ENCODE measurements around the gene ANKS1A. TPM values are rescaled to one million over a fixed set of nuclear protein-coding genes. Genes with fewer than 3 reads are reported as not detected.

ANKS1A gene
- total and polyA plus RNA-seq, 4 experiments from 2014 or later: 1.2 to 15.6 (median 9.4) TPM

- Histone ChIP-seq H3K9me3 (ENCODE audit: control insufficient read depth in 1 of 2, low read length in 2 of 2) (no peaks in the 10 kb centered on the region), H3K4me1 (ENCODE audit: insufficient read depth, low read length) (no peaks in the 10 kb centered on the region), H3K27ac (ENCODE audit: low read depth, low read length) (no peak overlapping the region), H3K36me3 (ENCODE audit: insufficient read depth, low read length) (peaks cover 7% of the 10 kb centered on the region), H3K27me3 (ENCODE audit: insufficient read depth, low read length) (no peaks in the 10 kb centered on the region), H3K4me3 (ENCODE audit: low read length in 2 of 2) (no peak overlapping the region)
- DNase-seq: no peak
- intact Hi-C loops (cut with micrococcal nuclease): no loop called here
- Mint-ChIP-seq H3K27me3 (no peaks in the 10 kb centered on the region), H3K27ac (no peak overlapping the region), H3K36me3 (peaks cover 13 to 19% of the 10 kb centered on the region in 2 donors), H3K9me3 (no peaks in the 10 kb centered on the region), H3K4me1 (no peaks in the 10 kb centered on the region), H3K4me3 (no peak overlapping the region)
- ChIA-PET POLR2A (ENCODE audit: partially characterized antibody) (no interaction called here), CTCF (ENCODE audit: partially characterized antibody) (no interaction called here)
Observed at GRCh38 chr6:35013701-35014100, 124.6 kb downstream of the ANKS1A start.

- DNase-seq: no peak
- Mint-ChIP-seq H3K36me3 (peaks cover 19 to 25% of the 10 kb centered on the region in 2 donors), H3K27ac (peak overlapping the region in 1 of 7 donors; percentile 0), H3K4me1 (no peaks in the 10 kb centered on the region), H3K4me3 (no peak overlapping the region), H3K27me3 (no peaks in the 10 kb centered on the region), H3K9me3 (no peaks in the 10 kb centered on the region)
- no peaks in the 10 kb centered on the region for H3K27me3 ChIP-seq (ENCODE audit: insufficient read depth, low read length)
- ChIA-PET CTCF (ENCODE audit: partially characterized antibody) (interaction anchor here (0.5 kb wide), 1 partner anchor 61 kb away, joined by 3 read pairs; no protein-coding TSS in a partner anchor), POLR2A (ENCODE audit: partially characterized antibody) (no interaction called here)
- no peak overlapping the region for H3K4me3 ChIP-seq (ENCODE audit: low read length in 2 of 2)
- no peaks in the 10 kb centered on the region for H3K4me1 ChIP-seq (ENCODE audit: insufficient read depth, low read length)
- no peak overlapping the region for H3K27ac ChIP-seq (ENCODE audit: low read depth, low read length)
- intact Hi-C loops (cut with micrococcal nuclease): no loop called here
- H3K9me3 ChIP-seq (ENCODE audit: control insufficient read depth in 1 of 2, low read length in 2 of 2): no peaks in the 10 kb centered on the region
- H3K36me3 ChIP-seq (ENCODE audit: insufficient read depth, low read length): peaks cover 7% of the 10 kb centered on the region
Observed at GRCh38 chr6:35014341-35014740, 125.3 kb downstream of the ANKS1A start.

- ChIA-PET POLR2A (ENCODE audit: partially characterized antibody) (no interaction called here), CTCF (ENCODE audit: partially characterized antibody) (interaction anchor here (0.5 kb wide), 1 partner anchor 60 kb away, joined by 3 read pairs; no protein-coding TSS in a partner anchor)
- Histone ChIP-seq H3K27me3 (ENCODE audit: insufficient read depth, low read length) (no peaks in the 10 kb centered on the region), H3K4me1 (ENCODE audit: insufficient read depth, low read length) (no peaks in the 10 kb centered on the region), H3K9me3 (ENCODE audit: control insufficient read depth in 1 of 2, low read length in 2 of 2) (no peaks in the 10 kb centered on the region), H3K36me3 (ENCODE audit: insufficient read depth, low read length) (peaks cover 7% of the 10 kb centered on the region), H3K27ac (ENCODE audit: low read depth, low read length) (no peak overlapping the region), H3K4me3 (ENCODE audit: low read length in 2 of 2) (no peak overlapping the region)
- intact Hi-C loops (cut with micrococcal nuclease): no loop called here
- no peak overlapping the region for H3K4me3 Mint-ChIP-seq
- H3K27me3 Mint-ChIP-seq: no peaks in the 10 kb centered on the region
- H3K4me1 Mint-ChIP-seq: no peaks in the 10 kb centered on the region
- H3K36me3 Mint-ChIP-seq: peaks cover 23 to 27% of the 10 kb centered on the region in 2 donors
- DNase-seq: no peak
- H3K27ac Mint-ChIP-seq: peak overlapping the region in 1 of 7 donors; percentile 0
- no peaks in the 10 kb centered on the region for H3K9me3 Mint-ChIP-seq
Observed at GRCh38 chr6:35014786-35015185, 125.7 kb downstream of the ANKS1A start.

- no peak overlapping the region for H3K4me3 ChIP-seq (ENCODE audit: low read length in 2 of 2)
- H3K9me3 ChIP-seq (ENCODE audit: control insufficient read depth in 1 of 2, low read length in 2 of 2): no peaks in the 10 kb centered on the region
- Mint-ChIP-seq H3K4me1 (no peaks in the 10 kb centered on the region), H3K27ac (no peak overlapping the region), H3K4me3 (peak overlapping the region in 1 of 8 donors; percentile 11), H3K36me3 (peaks cover 25 to 27% of the 10 kb centered on the region in 2 donors), H3K27me3 (no peaks in the 10 kb centered on the region), H3K9me3 (no peaks in the 10 kb centered on the region)
- H3K27me3 ChIP-seq (ENCODE audit: insufficient read depth, low read length): no peaks in the 10 kb centered on the region
- no peaks in the 10 kb centered on the region for H3K4me1 ChIP-seq (ENCODE audit: insufficient read depth, low read length)
- peaks cover 7% of the 10 kb centered on the region for H3K36me3 ChIP-seq (ENCODE audit: insufficient read depth, low read length)
- no peak overlapping the region for H3K27ac ChIP-seq (ENCODE audit: low read depth, low read length)
- intact Hi-C loops (cut with micrococcal nuclease): no loop called here
- POLR2A ChIA-PET (ENCODE audit: partially characterized antibody): interaction anchor here (0.6 to 0.7 kb wide), 2 partner anchors 8 to 34 kb away, joined by 3 to 4 read pairs; no protein-coding TSS in a partner anchor
- CTCF ChIA-PET (ENCODE audit: partially characterized antibody): interaction anchor here (1.0 kb wide), 1 partner anchor 11 kb away, joined by 3 read pairs; no protein-coding TSS in a partner anchor
- DNase-seq: no peak
Observed at GRCh38 chr6:35015476-35015875, 126.4 kb downstream of the ANKS1A start.

- H3K27ac ChIP-seq (ENCODE audit: low read depth, low read length): no peak overlapping the region
- H3K36me3 Mint-ChIP-seq: peaks cover 24 to 25% of the 10 kb centered on the region in 2 donors
- H3K27me3 ChIP-seq (ENCODE audit: insufficient read depth, low read length): no peaks in the 10 kb centered on the region
- no peaks in the 10 kb centered on the region for H3K4me1 ChIP-seq (ENCODE audit: insufficient read depth, low read length)
- H3K4me1 Mint-ChIP-seq: no peaks in the 10 kb centered on the region
- peaks cover 7% of the 10 kb centered on the region for H3K36me3 ChIP-seq (ENCODE audit: insufficient read depth, low read length)
- DNase-seq: no peak
- ChIA-PET CTCF (ENCODE audit: partially characterized antibody) (interaction anchor here (1.0 kb wide), 1 partner anchor 11 kb away, joined by 3 read pairs; no protein-coding TSS in a partner anchor), POLR2A (ENCODE audit: partially characterized antibody) (interaction anchor here (0.6 to 0.7 kb wide), 2 partner anchors 9 to 33 kb away, joined by 3 to 4 read pairs; no protein-coding TSS in a partner anchor)
- no peaks in the 10 kb centered on the region for H3K9me3 Mint-ChIP-seq
- no peak overlapping the region for H3K4me3 Mint-ChIP-seq
- H3K27me3 Mint-ChIP-seq: no peaks in the 10 kb centered on the region
- intact Hi-C loops (cut with micrococcal nuclease): no loop called here
- H3K27ac Mint-ChIP-seq: no peak overlapping the region
- no peaks in the 10 kb centered on the region for H3K9me3 ChIP-seq (ENCODE audit: control insufficient read depth in 1 of 2, low read length in 2 of 2)
- no peak overlapping the region for H3K4me3 ChIP-seq (ENCODE audit: low read length in 2 of 2)
Observed at GRCh38 chr6:35015996-35016395, 126.9 kb downstream of the ANKS1A start.

- Histone ChIP-seq H3K4me1 (ENCODE audit: insufficient read depth, low read length) (no peaks in the 10 kb centered on the region), H3K27me3 (ENCODE audit: insufficient read depth, low read length) (no peaks in the 10 kb centered on the region), H3K27ac (ENCODE audit: low read depth, low read length) (no peak overlapping the region), H3K9me3 (ENCODE audit: control insufficient read depth in 1 of 2, low read length in 2 of 2) (no peaks in the 10 kb centered on the region), H3K36me3 (ENCODE audit: insufficient read depth, low read length) (peaks cover 7% of the 10 kb centered on the region), H3K4me3 (ENCODE audit: low read length in 2 of 2) (no peak overlapping the region)
- no peaks in the 10 kb centered on the region for H3K9me3 Mint-ChIP-seq
- H3K4me3 Mint-ChIP-seq: no peak overlapping the region
- H3K4me1 Mint-ChIP-seq: no peaks in the 10 kb centered on the region
- DNase-seq: no peak
- no peaks in the 10 kb centered on the region for H3K27me3 Mint-ChIP-seq
- CTCF ChIA-PET (ENCODE audit: partially characterized antibody): interaction anchor here (1.0 kb wide), 1 partner anchor 10 kb away, joined by 3 read pairs; no protein-coding TSS in a partner anchor
- H3K36me3 Mint-ChIP-seq: peaks cover 20 to 29% of the 10 kb centered on the region in 2 donors
- intact Hi-C loops (cut with micrococcal nuclease): no loop called here
- no peak overlapping the region for H3K27ac Mint-ChIP-seq
- POLR2A ChIA-PET (ENCODE audit: partially characterized antibody): no interaction called here
Observed at GRCh38 chr6:35016502-35017321, 127.7 kb downstream of the ANKS1A start.

- Histone ChIP-seq H3K4me3 (ENCODE audit: low read length in 2 of 2) (no peak overlapping the region), H3K9me3 (ENCODE audit: control insufficient read depth in 1 of 2, low read length in 2 of 2) (no peaks in the 10 kb centered on the region), H3K27ac (ENCODE audit: low read depth, low read length) (no peak overlapping the region), H3K27me3 (ENCODE audit: insufficient read depth, low read length) (no peaks in the 10 kb centered on the region), H3K36me3 (ENCODE audit: insufficient read depth, low read length) (peaks cover 7% of the 10 kb centered on the region), H3K4me1 (ENCODE audit: insufficient read depth, low read length) (no peaks in the 10 kb centered on the region)
- ChIA-PET POLR2A (ENCODE audit: partially characterized antibody) (no interaction called here), CTCF (ENCODE audit: partially characterized antibody) (no interaction called here)
- Mint-ChIP-seq H3K27me3 (no peaks in the 10 kb centered on the region), H3K27ac (no peak overlapping the region), H3K36me3 (peaks cover 20 to 29% of the 10 kb centered on the region in 2 donors), H3K4me1 (no peaks in the 10 kb centered on the region), H3K4me3 (no peak overlapping the region), H3K9me3 (no peaks in the 10 kb centered on the region)
- no peak for DNase-seq
- intact Hi-C loops (cut with micrococcal nuclease): no loop called here
Observed at GRCh38 chr6:35017411-35018181, 128.5 kb downstream of the ANKS1A start.

Measured in CD4-positive, alpha-beta memory T cell (primary cell).